HG03565 (cell line): ENCODE measurements around the gene BCAS3.

Experiments used
- ATAC-seq: cut with Tn5 transposase; IDR thresholded peaks from one replicate; pipeline ENCODE4 v1.9.1; 2021; ENCODE audit warnings: mild to moderate bottlenecking, moderate library complexity; ENCODE audit not compliant: unreplicated experiment

Gene BCAS3

DNA sequence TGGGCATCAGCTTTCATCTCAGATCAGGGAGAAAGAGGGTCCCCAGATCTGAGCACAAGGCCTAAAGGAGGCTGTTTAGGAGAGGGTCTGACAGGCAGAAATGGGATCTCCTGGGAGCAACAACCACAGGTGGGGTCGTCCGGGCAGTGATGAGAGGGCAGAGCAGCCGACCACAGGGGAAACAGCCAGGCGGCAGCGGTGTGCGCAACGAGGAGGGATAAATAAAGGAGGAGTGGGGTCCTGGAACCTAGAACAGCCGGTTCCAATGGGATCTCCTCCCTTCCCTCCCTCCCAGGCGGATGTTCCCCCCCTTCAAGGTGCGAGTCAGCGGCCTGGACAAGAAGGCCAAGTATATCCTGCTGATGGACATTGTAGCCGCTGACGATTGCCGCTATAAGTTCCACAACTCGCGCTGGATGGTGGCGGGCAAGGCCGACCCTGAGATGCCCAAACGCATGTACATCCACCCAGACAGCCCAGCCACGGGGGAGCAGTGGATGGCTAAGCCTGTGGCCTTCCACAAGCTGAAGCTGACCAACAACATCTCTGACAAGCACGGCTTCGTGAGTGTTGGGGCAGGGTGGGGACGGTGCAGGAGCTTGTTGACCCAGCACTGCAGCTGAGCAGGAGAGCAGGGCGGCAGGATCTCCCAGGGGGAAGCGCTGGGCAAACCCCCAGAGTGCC is 723.9 kb downstream of the BCAS3 start:
- no peak for ATAC-seq

GRCh38 chr17:61402073-61402541 is 724.5 kb downstream of the BCAS3 start:
- no peak for ATAC-seq

DNA sequence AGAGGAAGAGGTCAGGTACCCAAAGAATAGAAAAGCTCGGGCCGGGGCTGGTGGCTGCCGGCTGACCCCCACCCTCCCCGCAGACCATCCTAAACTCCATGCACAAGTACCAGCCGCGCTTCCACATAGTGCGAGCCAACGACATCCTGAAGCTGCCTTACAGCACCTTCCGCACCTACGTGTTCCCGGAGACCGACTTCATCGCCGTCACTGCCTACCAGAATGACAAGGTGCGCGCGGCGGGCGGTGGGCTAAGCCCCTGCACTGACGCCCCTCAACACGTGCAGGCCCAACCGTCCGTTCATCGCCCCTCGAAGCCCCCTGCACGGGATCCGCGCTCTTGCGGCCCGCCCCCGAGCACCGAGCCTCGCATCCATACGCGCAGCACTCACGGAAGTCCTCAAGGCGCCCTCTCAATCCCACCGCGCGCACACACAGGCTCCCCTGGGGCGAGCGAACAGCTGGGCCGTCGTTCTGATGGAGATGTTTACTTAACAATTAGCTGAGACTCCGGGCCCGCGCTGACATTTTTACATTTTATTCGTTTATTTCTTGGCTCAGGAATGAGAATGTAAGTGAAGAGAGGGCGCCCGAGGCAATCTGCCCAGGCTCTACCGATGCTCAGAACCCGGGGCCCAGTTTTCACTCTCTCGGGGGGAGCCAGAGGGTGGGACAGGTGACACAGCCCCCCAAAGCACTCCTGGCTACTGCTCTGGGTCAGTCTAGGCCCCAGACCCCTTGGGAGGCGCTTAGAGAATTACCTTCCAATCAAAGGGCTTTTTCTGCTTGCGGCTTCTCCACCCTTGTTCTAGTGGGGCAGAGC is 725.5 kb downstream of the BCAS3 start:
- no peak for ATAC-seq

DNA sequence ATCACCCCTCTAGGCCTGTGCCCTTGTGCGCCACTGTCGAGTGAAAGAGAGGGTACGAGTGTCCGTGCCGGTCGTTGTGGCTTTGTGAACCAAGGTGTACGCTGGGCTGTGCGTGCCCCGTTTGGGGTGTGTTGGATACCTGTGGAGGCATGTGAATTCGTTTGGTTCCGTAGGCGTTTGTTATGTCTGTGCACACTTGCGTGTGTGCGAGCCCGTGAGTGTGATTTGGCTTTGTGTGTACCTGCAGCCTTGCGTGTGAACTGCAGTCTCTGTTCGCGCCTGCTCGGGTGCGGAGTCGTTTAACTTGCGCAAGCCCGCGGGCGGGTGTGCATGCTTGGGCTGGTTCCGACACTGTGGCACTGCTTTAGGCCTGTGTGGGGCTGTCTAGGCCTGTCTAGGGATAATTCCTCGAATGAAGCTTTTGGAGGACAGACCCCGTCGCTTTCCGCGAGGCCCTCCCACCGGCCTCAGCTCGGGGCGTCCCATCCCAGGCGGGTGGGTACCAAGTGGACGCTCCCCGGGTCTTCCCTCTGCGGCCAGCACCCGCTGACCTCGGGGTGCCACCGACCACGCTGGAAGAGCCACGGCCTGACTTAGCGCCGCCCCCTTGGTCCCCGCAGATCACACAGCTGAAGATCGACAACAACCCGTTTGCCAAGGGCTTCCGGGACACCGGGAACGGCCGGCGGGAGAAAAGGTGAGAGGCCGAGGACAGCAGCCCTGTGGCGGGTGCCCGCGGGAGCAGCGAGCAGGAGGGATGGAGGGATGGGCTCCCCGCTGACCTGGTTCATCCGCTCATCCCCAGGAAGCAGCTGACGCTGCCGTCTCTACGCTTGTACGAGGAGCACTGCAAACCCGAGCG is 726.4 kb downstream of the BCAS3 start:
- ATAC-seq = no peak

DNA sequence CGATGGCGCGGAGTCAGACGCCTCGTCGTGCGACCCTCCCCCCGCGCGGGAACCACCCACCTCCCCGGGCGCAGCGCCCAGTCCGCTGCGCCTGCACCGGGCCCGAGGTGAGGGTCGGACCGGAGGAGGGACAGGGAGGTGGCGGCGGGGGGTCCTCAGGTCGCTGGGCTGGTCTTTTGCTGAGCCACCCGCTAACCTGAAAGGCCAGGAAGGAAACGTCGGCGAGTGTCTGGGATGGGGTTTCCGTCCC is 726.9 kb downstream of the BCAS3 start:
- no peak for ATAC-seq

- no peak for ATAC-seq
Measured at GRCh38 chr17:61404913-61405685, 727.4 kb downstream of the BCAS3 start.

GRCh38 chr17:61405686-61406536 is 728.3 kb downstream of the BCAS3 start:
- no peak for ATAC-seq

GRCh38 chr17:61406537-61406845 is 728.8 kb downstream of the BCAS3 start:
- ATAC-seq = no peak

- ATAC-seq = no peak
Measured at GRCh38 chr17:61406971-61407911, 729.6 kb downstream of the BCAS3 start.

- no peak for ATAC-seq
Measured at GRCh38 chr17:61408151-61409041, 730.7 kb downstream of the BCAS3 start.

- no peak for ATAC-seq
Measured at GRCh38 chr17:61409301-61410112, 731.9 kb downstream of the BCAS3 start.

- no peak for ATAC-seq
Measured at GRCh38 chr17:61410141-61411010, 732.7 kb downstream of the BCAS3 start.

GRCh38 chr17:61411011-61411260 is 733.3 kb downstream of the BCAS3 start:
- no peak for ATAC-seq

- no peak for ATAC-seq
Measured at GRCh38 chr17:61411261-61412142, 733.9 kb downstream of the BCAS3 start.

DNA sequence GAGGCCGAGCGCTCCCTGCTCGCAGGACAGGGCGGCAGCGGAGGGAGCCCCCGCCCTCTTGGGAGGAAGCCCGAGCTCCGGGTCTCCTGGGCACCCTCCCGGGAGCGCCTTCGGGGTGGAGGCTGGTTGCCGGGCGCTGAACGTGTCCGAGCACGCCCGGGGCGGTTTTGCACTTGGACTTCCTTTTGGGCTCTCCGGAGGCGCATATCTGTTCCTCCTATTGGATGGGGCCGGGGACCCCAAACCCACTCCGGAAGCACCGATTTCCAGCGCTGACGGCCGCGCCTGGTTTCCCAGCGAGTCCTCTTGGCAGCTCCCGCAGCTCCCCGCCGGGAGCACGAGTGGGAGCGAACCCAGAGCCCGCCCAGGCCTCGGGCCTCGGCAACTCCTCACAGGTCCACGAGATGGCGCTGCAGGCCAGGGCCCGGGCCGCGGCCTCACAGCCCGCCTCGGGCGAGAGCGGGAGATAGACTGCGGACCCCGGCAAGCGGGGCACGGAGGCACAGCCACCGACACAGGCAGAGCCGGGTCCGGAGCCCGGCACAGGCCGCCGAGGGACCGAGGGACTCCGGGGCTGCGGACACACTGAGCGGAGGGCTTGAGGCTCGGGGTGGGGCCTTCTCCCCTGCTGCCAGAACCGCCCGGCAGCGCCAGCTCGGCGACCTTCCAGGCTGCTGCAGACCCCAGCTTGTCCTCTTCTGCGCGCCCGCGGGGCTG is 734.6 kb downstream of the BCAS3 start:
- no peak for ATAC-seq
